Chondrocyte (in vitro differentiated cells): ENCODE results near the gene KCNH6. TPM values are rescaled to one million over a fixed set of nuclear protein-coding genes. Genes with fewer than 3 reads are reported as not detected.

Experiments
- DNase-seq: peaks from one replicate; pipeline ENCODE4 v3.0.0; 2021; ENCODE audit warnings: mixed read lengths, low spot score
- H3K27ac Mint-ChIP-seq: one replicate; pipeline ENCODE4 v1.8.0; 2021; ENCODE audit warnings: mild to moderate bottlenecking, moderate library complexity, mixed read lengths; ENCODE audit not compliant: unreplicated experiment
- H3K27me3 Mint-ChIP-seq: 2 replicates; pipeline ENCODE4 v1.8.0; 2021; ENCODE audit warnings: low read depth, mixed read lengths
- H3K36me3 Mint-ChIP-seq: 2 replicates; pipeline ENCODE4 v1.8.0; 2021; ENCODE audit warnings: low read depth, mixed read lengths
- H3K4me1 Mint-ChIP-seq: 2 replicates; pipeline ENCODE4 v1.8.0; 2021; ENCODE audit warnings: low read depth, mild to moderate bottlenecking, mixed read lengths
- H3K4me3 Mint-ChIP-seq: one replicate; pipeline ENCODE4 v1.8.0; 2021; ENCODE audit warnings: mild to moderate bottlenecking, moderate library complexity, mixed read lengths; ENCODE audit not compliant: unreplicated experiment
- H3K9me3 Mint-ChIP-seq: 2 replicates; pipeline ENCODE4 v1.8.0; 2021; ENCODE audit warnings: low read depth, mixed read lengths
- CTCF ChIP-seq: fragments of 200-600 bp; sonication (generic); IDR thresholded peaks from 2 replicates; pipeline ENCODE4 v1.5.0; 2021; ENCODE audit warnings: antibody characterized with exemption, mild to moderate bottlenecking, moderate library complexity
- total RNA-seq: library from RNA; stranded (reverse); gene quantifications from 3 replicates; pipeline ENCODE4 v1.2.1, GENCODE V29; 2021

Gene KCNH6
- total RNA-seq, 1 donor from 2014 or later = not detected

GRCh38 chr17:63528183-63528582 is 5.0 kb downstream of the KCNH6 start:
- H3K4me1 Mint-ChIP-seq = peaks cover 3% of the 10 kb centered on the region
- no peaks in the 10 kb centered on the region for H3K9me3 Mint-ChIP-seq

GRCh38 chr17:63529711-63530556 is 6.8 kb downstream of the KCNH6 start:
- no peak for DNase-seq
- TF ChIP-seq CTCF = no peak
- no peak overlapping the region for H3K4me3 Mint-ChIP-seq
- peaks cover 21% of the 10 kb centered on the region for H3K27me3 Mint-ChIP-seq
- H3K9me3 Mint-ChIP-seq = no peaks in the 10 kb centered on the region
- no peaks in the 10 kb centered on the region for H3K36me3 Mint-ChIP-seq
- H3K4me1 Mint-ChIP-seq = no peaks in the 10 kb centered on the region
- H3K27ac Mint-ChIP-seq = no peak overlapping the region

More at GRCh38 chr17:63528183-63528582, 5.0 kb downstream of the KCNH6 start:
- H3K36me3 Mint-ChIP-seq = no peaks in the 10 kb centered on the region
- H3K27me3 Mint-ChIP-seq = peaks cover 25% of the 10 kb centered on the region
- H3K27ac Mint-ChIP-seq = no peak overlapping the region
- H3K4me3 Mint-ChIP-seq = no peak overlapping the region
- no peak for TF ChIP-seq CTCF
- DNase-seq = no peak

GRCh38 chr17:63530557-63531021 is 7.4 kb downstream of the KCNH6 start:
- no peaks in the 10 kb centered on the region for H3K36me3 Mint-ChIP-seq
- TF ChIP-seq CTCF = no peak
- H3K9me3 Mint-ChIP-seq = no peaks in the 10 kb centered on the region
- no peaks in the 10 kb centered on the region for H3K4me1 Mint-ChIP-seq
- DNase-seq = no peak
- no peak overlapping the region for H3K27ac Mint-ChIP-seq
- H3K4me3 Mint-ChIP-seq = no peak overlapping the region
- H3K27me3 Mint-ChIP-seq = peaks cover 18% of the 10 kb centered on the region

GRCh38 chr17:63531022-63531965 is 8.1 kb downstream of the KCNH6 start:
- Mint-ChIP-seq H3K27ac (no peak overlapping the region), H3K4me1 (no peaks in the 10 kb centered on the region), H3K36me3 (no peaks in the 10 kb centered on the region), H3K9me3 (no peaks in the 10 kb centered on the region), H3K4me3 (no peak overlapping the region), H3K27me3 (peaks cover 17% of the 10 kb centered on the region)
- no peak for DNase-seq
- no peak for TF ChIP-seq CTCF
